ENCODE measurements around the gene SMAP2.

SMAP2 gene

DNA sequence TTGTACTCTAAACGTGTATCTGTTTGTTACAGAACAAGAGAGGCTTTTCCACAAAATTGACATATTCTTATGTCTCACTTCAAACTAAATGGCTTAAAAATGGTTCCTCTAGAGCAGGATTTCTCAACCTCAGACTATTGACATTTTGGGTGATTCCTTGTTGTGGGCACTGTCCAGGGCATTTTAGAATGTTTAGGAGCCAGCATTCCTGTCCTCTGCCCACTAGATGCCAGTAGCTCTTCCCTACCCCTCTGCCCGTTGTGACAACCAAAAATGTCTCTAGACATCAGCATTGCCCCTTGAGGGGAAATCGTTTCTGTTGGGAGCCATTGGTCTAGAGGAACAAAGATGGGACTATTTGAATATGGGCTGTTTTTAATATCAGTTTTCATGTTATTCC, 17.3 kb downstream of the SMAP2 start:
- DNase-seq (ENCODE audit: low spot score) = no peak

- DNase-seq (ENCODE audit: low spot score) = no peak
Observed at GRCh38 chr1:40391688-40392145, 18.2 kb downstream of the SMAP2 start.

GRCh38 chr1:40392221-40392620, 18.7 kb downstream of the SMAP2 start:
- peak; percentile 89 for DNase-seq (ENCODE audit: low spot score)

DNA sequence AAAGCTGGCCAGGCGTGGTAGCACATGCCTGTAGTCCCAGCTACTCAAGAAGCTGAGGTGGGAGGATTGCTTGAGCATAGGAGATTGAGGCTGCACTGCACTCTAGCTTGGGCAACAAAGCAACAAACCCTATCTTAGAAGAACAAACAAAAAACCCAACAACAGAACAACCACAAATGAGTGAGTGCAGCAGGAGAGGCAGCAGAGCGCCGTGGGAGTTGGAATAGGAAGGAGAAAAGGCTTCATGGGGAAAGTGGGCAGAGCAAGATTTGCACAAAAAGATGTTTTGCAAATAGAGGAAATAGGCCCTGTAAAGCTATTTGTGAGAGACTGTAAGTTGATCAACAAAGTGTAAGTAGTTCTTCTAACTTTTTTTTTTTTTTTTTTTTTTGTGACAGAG, 19.6 kb downstream of the SMAP2 start:
- no peak for DNase-seq (ENCODE audit: low spot score)

DNA sequence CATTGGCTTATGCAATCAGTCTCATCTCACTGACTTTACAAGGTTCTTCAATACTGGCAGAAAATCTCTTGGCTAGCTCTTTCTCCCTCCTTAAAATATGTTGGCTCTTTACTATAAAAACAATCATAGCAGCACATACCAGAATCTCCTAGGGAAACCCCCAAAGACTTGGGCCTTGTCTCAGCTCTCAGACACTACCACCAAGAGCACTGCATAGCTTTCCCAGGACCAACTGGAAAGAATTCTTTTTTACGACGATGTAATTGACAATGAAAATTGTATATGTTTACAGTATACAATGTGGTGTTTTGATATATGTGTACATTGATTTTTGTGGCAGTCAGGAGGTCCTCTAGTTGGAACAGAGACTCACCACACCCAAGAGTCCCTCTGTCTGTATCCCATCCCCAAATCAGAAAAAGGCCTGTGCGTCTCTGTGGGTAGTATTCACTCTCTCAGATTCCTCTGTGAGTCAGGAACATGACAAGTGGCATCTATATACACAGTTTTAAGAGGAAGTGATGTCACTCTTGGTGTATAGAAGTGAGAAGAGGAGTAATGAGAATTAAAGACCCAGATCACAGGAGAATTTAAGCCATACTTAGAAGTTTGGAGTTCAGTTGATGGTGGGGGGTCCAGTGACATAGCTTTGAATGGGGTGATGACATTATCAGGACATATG, 21.1 kb downstream of the SMAP2 start:
- DNase-seq (ENCODE audit: low spot score) = no peak

GRCh38 chr1:40395190-40396175, 22.0 kb downstream of the SMAP2 start:
- no peak for DNase-seq (ENCODE audit: low spot score)

GRCh38 chr1:40396420-40396819, 22.9 kb downstream of the SMAP2 start:
- no peak for DNase-seq (ENCODE audit: low spot score)

DNA sequence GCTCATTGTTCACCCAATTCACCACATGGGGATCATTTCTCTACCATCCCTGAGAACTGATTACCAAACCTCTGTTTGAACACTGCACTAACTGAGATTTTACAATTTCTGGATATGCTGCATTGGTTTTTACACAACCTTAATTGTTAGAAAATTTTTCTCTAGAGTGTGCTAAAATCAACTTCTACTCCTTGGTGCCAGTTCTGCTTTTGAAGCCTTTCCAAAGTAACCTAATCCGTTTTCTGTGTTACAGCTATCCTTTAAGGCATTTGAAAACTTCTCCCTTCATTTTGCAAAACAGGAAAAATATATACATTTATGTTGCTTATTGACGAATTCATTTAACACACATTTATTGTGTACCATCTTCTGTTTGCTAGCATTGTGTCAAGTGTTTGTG, 23.7 kb downstream of the SMAP2 start:
- DNase-seq (ENCODE audit: low spot score) = no peak

- DNase-seq (ENCODE audit: low spot score) = no peak
Observed at GRCh38 chr1:40399984-40400704, 26.6 kb downstream of the SMAP2 start.

- DNase-seq (ENCODE audit: low spot score) = no peak
Observed at GRCh38 chr1:40401473-40402201, 28.1 kb downstream of the SMAP2 start.

GRCh38 chr1:40404670-40405462, 31.3 kb downstream of the SMAP2 start:
- DNase-seq (ENCODE audit: low spot score) = peak; percentile 50

DNA sequence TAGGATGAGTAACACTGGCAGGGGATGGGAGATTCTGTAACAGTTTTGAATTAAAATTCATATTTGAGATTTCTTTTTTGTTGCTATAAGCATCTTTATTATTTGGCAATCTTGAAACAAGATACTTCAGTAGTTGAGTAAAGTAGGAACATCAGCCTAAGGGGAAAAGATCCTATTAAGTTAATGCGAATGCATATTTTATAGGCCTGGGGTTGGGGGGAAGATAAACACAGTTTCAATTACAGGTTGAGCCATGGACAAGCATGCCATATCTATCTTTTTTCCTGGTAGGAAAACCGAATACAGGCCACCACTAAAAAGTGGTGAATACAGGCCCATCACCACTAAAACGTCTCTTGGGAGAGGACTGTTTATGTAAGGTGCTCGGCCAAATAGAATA, 32.3 kb downstream of the SMAP2 start:
- no peak for DNase-seq (ENCODE audit: low spot score)

GRCh38 chr1:40407453-40407852, 33.9 kb downstream of the SMAP2 start:
- no peak for DNase-seq (ENCODE audit: low spot score)

- no peak for DNase-seq (ENCODE audit: low spot score)
Observed at GRCh38 chr1:40409467-40409866, 35.9 kb downstream of the SMAP2 start.

GRCh38 chr1:40411294-40411693, 37.8 kb downstream of the SMAP2 start:
- no peak for DNase-seq (ENCODE audit: low spot score)

- DNase-seq (ENCODE audit: low spot score) = no peak
Observed at GRCh38 chr1:40411843-40412242, 38.3 kb downstream of the SMAP2 start.

GRCh38 chr1:40413527-40414252, 40.2 kb downstream of the SMAP2 start:
- DNase-seq (ENCODE audit: low spot score) = no peak

DNA sequence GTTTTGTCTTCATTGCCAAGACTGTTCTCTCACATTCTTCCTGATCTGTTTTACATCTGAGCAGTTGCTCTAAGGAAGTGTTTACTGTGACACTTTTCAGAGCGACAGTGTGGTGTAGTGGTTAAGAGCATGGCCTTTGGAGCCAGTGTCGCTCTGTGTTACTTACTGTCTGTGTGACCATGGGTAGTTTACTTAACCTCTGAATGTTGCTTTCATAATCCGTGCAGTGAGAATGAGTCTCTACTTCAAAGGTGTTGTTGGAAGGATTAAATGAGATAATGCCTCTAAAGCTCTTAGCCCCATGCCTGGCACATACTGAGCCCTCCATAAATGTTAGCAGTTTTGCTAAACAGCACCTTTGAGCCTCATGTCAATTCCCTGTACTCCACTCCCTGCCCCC, 40.8 kb downstream of the SMAP2 start:
- DNase-seq (ENCODE audit: low spot score) = no peak

GRCh38 chr1:40416709-40417108, 43.2 kb downstream of the SMAP2 start:
- DNase-seq (ENCODE audit: low spot score) = no peak

Data from AG20443 (cell line).